ENCODE measurements around the gene SMG9. TPM values are rescaled to one million over a fixed set of nuclear protein-coding genes. Genes with fewer than 3 reads are reported as not detected.
A peak's percentile ranks its signal among the peaks of the same experiment; 100 is the strongest.

The SMG9 gene, protein sequence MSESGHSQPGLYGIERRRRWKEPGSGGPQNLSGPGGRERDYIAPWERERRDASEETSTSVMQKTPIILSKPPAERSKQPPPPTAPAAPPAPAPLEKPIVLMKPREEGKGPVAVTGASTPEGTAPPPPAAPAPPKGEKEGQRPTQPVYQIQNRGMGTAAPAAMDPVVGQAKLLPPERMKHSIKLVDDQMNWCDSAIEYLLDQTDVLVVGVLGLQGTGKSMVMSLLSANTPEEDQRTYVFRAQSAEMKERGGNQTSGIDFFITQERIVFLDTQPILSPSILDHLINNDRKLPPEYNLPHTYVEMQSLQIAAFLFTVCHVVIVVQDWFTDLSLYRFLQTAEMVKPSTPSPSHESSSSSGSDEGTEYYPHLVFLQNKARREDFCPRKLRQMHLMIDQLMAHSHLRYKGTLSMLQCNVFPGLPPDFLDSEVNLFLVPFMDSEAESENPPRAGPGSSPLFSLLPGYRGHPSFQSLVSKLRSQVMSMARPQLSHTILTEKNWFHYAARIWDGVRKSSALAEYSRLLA
- 10 to 100 TPM; 18.3 to 49.1 TPM for total RNA-seq

DNA sequence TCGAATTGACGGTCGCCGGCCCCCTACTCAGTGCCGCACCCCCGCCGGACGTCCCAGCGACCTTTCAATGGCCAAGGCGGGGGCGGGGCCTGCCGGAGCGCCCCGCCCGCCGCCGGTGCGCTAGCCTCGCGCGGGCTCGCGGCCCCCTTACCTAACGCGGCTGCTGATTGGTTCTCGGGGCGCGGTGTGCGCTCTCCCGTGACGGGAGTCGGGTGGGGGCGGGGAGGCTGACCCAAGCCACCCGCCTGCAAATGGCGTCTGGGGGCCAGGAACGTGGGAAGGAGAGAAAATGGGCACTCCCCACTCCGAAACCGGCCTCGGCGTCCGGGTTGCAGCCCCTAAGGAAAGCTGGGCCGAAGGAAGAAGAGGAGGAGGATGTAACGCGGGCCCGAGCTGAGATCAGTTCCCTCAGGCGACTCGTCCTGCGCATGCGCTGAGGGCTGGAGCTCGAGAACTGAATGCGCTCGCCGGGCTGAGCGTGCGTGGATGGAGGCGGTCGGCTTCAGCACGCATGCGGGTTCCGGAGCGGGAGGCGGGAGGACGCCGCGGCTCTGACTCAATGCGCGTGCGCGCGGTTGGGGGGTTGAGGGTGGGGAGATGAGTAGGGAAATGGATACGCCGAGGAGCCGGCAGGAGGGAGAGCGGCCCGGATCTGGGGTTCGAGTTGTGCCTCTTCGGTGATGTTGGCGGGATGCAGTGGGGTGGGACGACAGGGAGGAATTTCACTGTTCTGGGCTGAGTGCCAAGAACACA, at the start of gene SMG9:
Gene SMG9, minus strand, starts transcription at position 460 of the 753 bp plus-strand sequence. CDS start 4,221 bp downstream, outside the sequence.
- peaks cover 7% of the 10 kb centered on the region for H3K36me3 ChIP-seq
- H3K9me3 ChIP-seq, result no peaks in the 10 kb centered on the region
- TF ChIP-seq, protein P1, sequence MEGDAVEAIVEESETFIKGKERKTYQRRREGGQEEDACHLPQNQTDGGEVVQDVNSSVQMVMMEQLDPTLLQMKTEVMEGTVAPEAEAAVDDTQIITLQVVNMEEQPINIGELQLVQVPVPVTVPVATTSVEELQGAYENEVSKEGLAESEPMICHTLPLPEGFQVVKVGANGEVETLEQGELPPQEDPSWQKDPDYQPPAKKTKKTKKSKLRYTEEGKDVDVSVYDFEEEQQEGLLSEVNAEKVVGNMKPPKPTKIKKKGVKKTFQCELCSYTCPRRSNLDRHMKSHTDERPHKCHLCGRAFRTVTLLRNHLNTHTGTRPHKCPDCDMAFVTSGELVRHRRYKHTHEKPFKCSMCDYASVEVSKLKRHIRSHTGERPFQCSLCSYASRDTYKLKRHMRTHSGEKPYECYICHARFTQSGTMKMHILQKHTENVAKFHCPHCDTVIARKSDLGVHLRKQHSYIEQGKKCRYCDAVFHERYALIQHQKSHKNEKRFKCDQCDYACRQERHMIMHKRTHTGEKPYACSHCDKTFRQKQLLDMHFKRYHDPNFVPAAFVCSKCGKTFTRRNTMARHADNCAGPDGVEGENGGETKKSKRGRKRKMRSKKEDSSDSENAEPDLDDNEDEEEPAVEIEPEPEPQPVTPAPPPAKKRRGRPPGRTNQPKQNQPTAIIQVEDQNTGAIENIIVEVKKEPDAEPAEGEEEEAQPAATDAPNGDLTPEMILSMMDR (IDR thresholded peaks at IDR 0.05), result peak; percentile 7
- H3K27ac ChIP-seq, result peak within 1 kb of the TSS; percentile 96 to 99
- no peaks in the 10 kb centered on the region for H3K27me3 ChIP-seq (replicated peaks; ENCODE audit: insufficient read depth)
- DNase-seq (ENCODE audit: low spot score) (peak; percentile 83), ATAC-seq (ENCODE audit: insufficient number of reproducible peaks, low FRiP score, low read depth) (peak; percentile 84)
- H3K4me3 ChIP-seq, result peak within 1 kb of the TSS; percentile 85
- peaks cover 6 to 25% of the 10 kb centered on the region in 2 donors for H3K4me1 ChIP-seq (ENCODE audit: control insufficient read depth in 1 of 2, low read depth in 2 of 2)

DNA sequence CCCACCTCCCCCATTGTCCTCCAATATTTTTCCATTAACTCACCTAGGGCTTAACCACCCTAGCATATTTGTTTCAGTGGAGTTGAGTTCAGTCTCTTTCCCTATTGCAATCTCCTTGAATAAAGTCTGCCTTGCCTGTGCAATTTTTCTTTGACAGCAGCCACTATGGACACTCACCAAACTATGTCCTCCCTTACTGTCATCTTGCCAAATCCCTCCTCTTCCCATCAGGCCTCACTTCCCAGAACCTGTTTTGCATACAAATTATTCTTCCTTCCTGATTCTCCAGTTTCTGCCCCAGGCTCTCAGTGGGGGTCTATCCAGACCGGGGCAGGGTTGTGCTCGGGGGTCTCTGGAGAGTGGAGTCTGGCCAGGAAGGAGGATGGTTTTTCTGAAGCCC, 49.7 kb upstream of the SMG9 start:
- Histone ChIP-seq H3K9me3 (no peaks in the 10 kb centered on the region), H3K27ac (no peak overlapping the region), H3K27me3 (replicated peaks; ENCODE audit: insufficient read depth) (no peaks in the 10 kb centered on the region), H3K4me1 (ENCODE audit: control insufficient read depth in 1 of 2, low read depth in 2 of 2) (no peaks in the 10 kb centered on the region), H3K4me3 (no peak overlapping the region), H3K36me3 (no peaks in the 10 kb centered on the region)
- TF ChIP-seq, protein P1 (IDR thresholded peaks at IDR 0.05), result no peak
- ATAC-seq (ENCODE audit: insufficient number of reproducible peaks, low FRiP score, low read depth), result no peak
- DNase-seq (ENCODE audit: low spot score), result no peak

DNA sequence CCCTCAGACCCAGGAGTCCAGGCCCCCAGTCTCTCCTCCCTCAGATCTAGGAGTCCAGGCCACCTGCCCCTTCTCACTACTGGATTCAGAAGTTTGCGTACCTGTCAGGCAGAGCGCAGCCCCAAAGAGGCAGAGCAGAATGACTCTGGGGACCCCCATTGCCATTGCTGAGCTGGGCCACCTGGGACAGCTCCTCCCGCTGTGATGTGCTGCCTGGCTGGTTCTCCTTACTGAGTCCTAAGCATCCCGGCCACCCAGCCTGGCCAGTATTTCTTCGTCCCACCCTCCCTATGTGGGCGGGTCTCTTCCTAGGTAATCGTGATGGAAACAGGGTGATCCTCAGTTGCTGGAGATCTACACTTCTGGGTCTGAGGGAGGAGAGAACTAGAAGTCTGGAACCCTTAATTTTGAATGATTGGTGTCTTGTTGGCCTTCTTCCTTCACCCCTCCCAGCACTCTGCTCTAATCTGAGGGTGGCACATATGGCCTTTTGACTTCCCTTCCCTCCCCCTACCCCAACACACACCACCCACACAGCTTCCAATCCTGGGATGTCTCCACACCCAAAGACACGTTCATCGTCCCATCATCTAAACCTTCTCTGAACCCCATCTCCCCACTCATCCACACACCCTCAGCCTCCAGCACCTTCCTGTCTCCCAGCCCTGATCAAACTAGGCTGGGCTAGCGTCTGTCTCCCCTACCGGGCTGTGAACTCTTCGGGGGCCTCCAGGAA, 47.6 kb upstream of the SMG9 start, which contains the start of gene LYPD5:
Gene LYPD5, minus strand, starts transcription at position 232 of the 736 bp plus-strand sequence. Its CDS starts 67 bp downstream, at position 165.
- ATAC-seq (ENCODE audit: insufficient number of reproducible peaks, low FRiP score, low read depth) (no peak), DNase-seq (ENCODE audit: low spot score) (no peak)
- no peaks in the 10 kb centered on the region for H3K36me3 ChIP-seq
- H3K4me1 ChIP-seq (ENCODE audit: control insufficient read depth in 1 of 2, low read depth in 2 of 2), result peaks cover 2 to 9% of the 10 kb centered on the region in 2 donors
- peaks cover under 1% of the 10 kb centered on the region for H3K27me3 ChIP-seq (replicated peaks; ENCODE audit: insufficient read depth)
- no peaks in the 10 kb centered on the region for H3K9me3 ChIP-seq
- no peak within 1 kb of the TSS for H3K4me3 ChIP-seq
- TF ChIP-seq, protein P1 (IDR thresholded peaks at IDR 0.05), result no peak
- no peak within 1 kb of the TSS for H3K27ac ChIP-seq

DNA sequence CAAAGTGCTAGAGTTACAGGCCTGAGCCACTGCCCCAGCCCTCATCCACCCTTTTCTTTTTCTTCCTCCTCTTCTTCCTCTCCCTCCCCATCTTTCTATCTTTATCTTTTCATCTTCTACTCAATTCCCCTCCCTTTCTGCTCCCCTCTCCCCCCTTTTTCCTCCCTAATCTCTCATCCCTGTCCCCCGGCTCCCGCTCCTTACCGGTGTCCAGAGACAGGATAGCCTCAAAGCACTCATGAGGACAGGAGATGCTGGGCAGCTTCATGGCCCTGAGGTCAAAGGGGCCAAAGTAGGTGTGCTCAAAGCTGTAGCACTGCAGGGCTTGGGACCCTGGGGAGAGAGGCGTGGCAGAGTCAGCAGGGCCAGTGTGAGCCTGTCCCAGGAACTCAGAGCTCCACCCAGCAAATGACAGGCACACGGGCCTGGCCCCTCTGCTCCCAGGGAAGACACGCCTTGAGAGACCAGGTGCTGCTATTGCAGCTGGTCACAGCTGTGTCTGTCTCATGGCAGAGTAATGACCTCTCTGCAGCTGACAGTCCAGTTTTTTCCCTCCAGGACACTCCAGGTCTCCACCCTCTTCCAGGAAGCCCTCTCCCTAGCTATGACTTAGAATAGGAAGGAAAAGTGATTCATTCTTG, 44.9 kb upstream of the SMG9 start:
- peaks cover 7% of the 10 kb centered on the region for H3K27me3 ChIP-seq (replicated peaks; ENCODE audit: insufficient read depth)
- peaks cover 2 to 9% of the 10 kb centered on the region in 2 donors for H3K4me1 ChIP-seq (ENCODE audit: control insufficient read depth in 1 of 2, low read depth in 2 of 2)
- H3K9me3 ChIP-seq, result no peaks in the 10 kb centered on the region
- TF ChIP-seq, protein P1 (IDR thresholded peaks at IDR 0.05), result no peak
- H3K36me3 ChIP-seq, result no peaks in the 10 kb centered on the region
- DNase-seq (ENCODE audit: low spot score), result no peak
- no peak overlapping the region for H3K4me3 ChIP-seq
- no peak for ATAC-seq (ENCODE audit: insufficient number of reproducible peaks, low FRiP score, low read depth)
- no peak overlapping the region for H3K27ac ChIP-seq
